HEK293T (cell line): ENCODE measurements around the gene TRHDE.

ENCODE experiments used
- LEF1 ChIP-seq: fragments of 450-650 bp; IDR thresholded peaks from 2 replicates; pipeline ENCODE4 v1.6.1; 2017; ENCODE audit warnings: mild to moderate bottlenecking, borderline replicate concordance
- NFRKB ChIP-seq: fragments of 450-650 bp; IDR thresholded peaks from 2 replicates; pipeline ENCODE4 v1.6.1; 2016; ENCODE audit warnings: mild to moderate bottlenecking, moderate library complexity

GRCh38 chr12:72471806-72472205, 199.6 kb downstream of the TRHDE start:
- TF ChIP-seq NFRKB (no peak), LEF1 (no peak)
